ENCODE data around the gene EPHB1. TPM values are rescaled to one million over a fixed set of nuclear protein-coding genes. Genes with fewer than 3 reads are reported as not detected.

The EPHB1 gene
- total RNA-seq, 4 donors from 2014 or later = 0.82 to 2.2 (median 1.2) TPM

- H3K36me3 ChIP-seq = no peaks in the 10 kb centered on the region
- H3K27ac ChIP-seq = no peak overlapping the region
- no peaks in the 10 kb centered on the region for H3K9me3 ChIP-seq
- 56% methylated on average over 3 of the region's 3 CpGs; no CpG with 5 or more reads in 1 of the 2 donors for WGBS, 2 donors (ENCODE audit: low coverage in 1 of 2)
- no peaks in the 10 kb centered on the region for H3K27me3 ChIP-seq
- no peaks in the 10 kb centered on the region for H3K4me1 ChIP-seq
- in situ Hi-C loops (cut with MboI; ENCODE audit: low pct_ligation_motif_present in 1 of 4, low pct_unique_long_range_greater_than_20kb in 1 of 4, low sequenced_read_pairs in 3 of 4) (no loop called here), intact Hi-C loops (cut with DNase I; ENCODE audit: low total_unique reads) (no loop called here)
- TF ChIP-seq EP300 (IDR thresholded peaks at IDR 0.05; ENCODE audit: low read depth) (no peak), POLR2A (IDR thresholded peaks at IDR 0.05) (no peak), POLR2AphosphoS5 (IDR thresholded peaks at IDR 0.05) (no peak), CTCF (IDR thresholded peaks at IDR 0.05) (no peak)
- DNase-seq = no peak
- no peak overlapping the region for H3K4me3 ChIP-seq
Measured at GRCh38 chr3:135243616-135244015, 448.6 kb downstream of the EPHB1 start.

- in situ Hi-C loops (cut with MboI; ENCODE audit: low pct_ligation_motif_present in 1 of 4, low pct_unique_long_range_greater_than_20kb in 1 of 4, low sequenced_read_pairs in 3 of 4) = no loop called here
- 85% methylated on average over 1 of the region's 1 CpG; no CpG with 5 or more reads in 1 of the 2 donors for WGBS, 2 donors (ENCODE audit: low coverage in 1 of 2)
- no peaks in the 10 kb centered on the region for H3K27me3 ChIP-seq
- no peak overlapping the region for H3K27ac ChIP-seq
- no peak overlapping the region for H3K4me3 ChIP-seq
- TF ChIP-seq POLR2AphosphoS5 (IDR thresholded peaks at IDR 0.05) (no peak), POLR2A (IDR thresholded peaks at IDR 0.05) (no peak), EP300 (IDR thresholded peaks at IDR 0.05; ENCODE audit: low read depth) (no peak), CTCF (IDR thresholded peaks at IDR 0.05) (no peak)
- H3K36me3 ChIP-seq = no peaks in the 10 kb centered on the region
- intact Hi-C loops (cut with DNase I; ENCODE audit: low total_unique reads) = no loop called here
- H3K4me1 ChIP-seq = no peaks in the 10 kb centered on the region
- no peak for DNase-seq
- no peaks in the 10 kb centered on the region for H3K9me3 ChIP-seq
Measured at GRCh38 chr3:135246027-135246426, 451.0 kb downstream of the EPHB1 start.

- Histone ChIP-seq H3K4me3 (no peak overlapping the region), H3K36me3 (no peaks in the 10 kb centered on the region), H3K4me1 (no peaks in the 10 kb centered on the region), H3K27me3 (no peaks in the 10 kb centered on the region), H3K9me3 (no peaks in the 10 kb centered on the region), H3K27ac (no peak overlapping the region)
- intact Hi-C loops (cut with DNase I; ENCODE audit: low total_unique reads) (no loop called here), in situ Hi-C loops (cut with MboI; ENCODE audit: low pct_ligation_motif_present in 1 of 4, low pct_unique_long_range_greater_than_20kb in 1 of 4, low sequenced_read_pairs in 3 of 4) (no loop called here)
- TF ChIP-seq POLR2AphosphoS5 (IDR thresholded peaks at IDR 0.05) = no peak
- no peak for TF ChIP-seq CTCF (IDR thresholded peaks at IDR 0.05)
- no peak for TF ChIP-seq EP300 (IDR thresholded peaks at IDR 0.05; ENCODE audit: low read depth)
- no peak for TF ChIP-seq POLR2A (IDR thresholded peaks at IDR 0.05)
- WGBS, 2 donors (ENCODE audit: low coverage in 1 of 2) = 84% methylated on average over 12 of the region's 12 CpGs; no CpG with 5 or more reads in 1 of the 2 donors
- no peak for DNase-seq
Measured at GRCh38 chr3:135248213-135248612, 453.2 kb downstream of the EPHB1 start.

GRCh38 chr3:135249186-135249585 lies 454.1 kb downstream of the EPHB1 start:
- Histone ChIP-seq H3K4me3 (no peak overlapping the region), H3K27ac (no peak overlapping the region), H3K27me3 (no peaks in the 10 kb centered on the region), H3K4me1 (no peaks in the 10 kb centered on the region), H3K9me3 (no peaks in the 10 kb centered on the region), H3K36me3 (no peaks in the 10 kb centered on the region)
- no peak for DNase-seq
- in situ Hi-C loops (cut with MboI; ENCODE audit: low pct_ligation_motif_present in 1 of 4, low pct_unique_long_range_greater_than_20kb in 1 of 4, low sequenced_read_pairs in 3 of 4) = no loop called here
- TF ChIP-seq EP300 (IDR thresholded peaks at IDR 0.05; ENCODE audit: low read depth) (no peak), POLR2AphosphoS5 (IDR thresholded peaks at IDR 0.05) (no peak), CTCF (IDR thresholded peaks at IDR 0.05) (no peak), POLR2A (IDR thresholded peaks at IDR 0.05) (no peak)
- 87 to 89% methylated on average over 3 to 5 of the region's 5 CpGs for WGBS, 2 donors (ENCODE audit: low coverage in 1 of 2)
- intact Hi-C loops (cut with DNase I; ENCODE audit: low total_unique reads) = no loop called here

Data from transverse colon (tissue), 4 donors.